Activated CD8-positive, alpha-beta memory T cell treated with anti-CD3 and anti-CD28 coated beads for 24 hours (primary cell): Measurements from ENCODE around the gene ROBO4.

Experiments
- DNase-seq: peaks from one replicate; pipeline ENCODE4 v3.0.0-alpha.2; 2020

Gene ROBO4

DNA sequence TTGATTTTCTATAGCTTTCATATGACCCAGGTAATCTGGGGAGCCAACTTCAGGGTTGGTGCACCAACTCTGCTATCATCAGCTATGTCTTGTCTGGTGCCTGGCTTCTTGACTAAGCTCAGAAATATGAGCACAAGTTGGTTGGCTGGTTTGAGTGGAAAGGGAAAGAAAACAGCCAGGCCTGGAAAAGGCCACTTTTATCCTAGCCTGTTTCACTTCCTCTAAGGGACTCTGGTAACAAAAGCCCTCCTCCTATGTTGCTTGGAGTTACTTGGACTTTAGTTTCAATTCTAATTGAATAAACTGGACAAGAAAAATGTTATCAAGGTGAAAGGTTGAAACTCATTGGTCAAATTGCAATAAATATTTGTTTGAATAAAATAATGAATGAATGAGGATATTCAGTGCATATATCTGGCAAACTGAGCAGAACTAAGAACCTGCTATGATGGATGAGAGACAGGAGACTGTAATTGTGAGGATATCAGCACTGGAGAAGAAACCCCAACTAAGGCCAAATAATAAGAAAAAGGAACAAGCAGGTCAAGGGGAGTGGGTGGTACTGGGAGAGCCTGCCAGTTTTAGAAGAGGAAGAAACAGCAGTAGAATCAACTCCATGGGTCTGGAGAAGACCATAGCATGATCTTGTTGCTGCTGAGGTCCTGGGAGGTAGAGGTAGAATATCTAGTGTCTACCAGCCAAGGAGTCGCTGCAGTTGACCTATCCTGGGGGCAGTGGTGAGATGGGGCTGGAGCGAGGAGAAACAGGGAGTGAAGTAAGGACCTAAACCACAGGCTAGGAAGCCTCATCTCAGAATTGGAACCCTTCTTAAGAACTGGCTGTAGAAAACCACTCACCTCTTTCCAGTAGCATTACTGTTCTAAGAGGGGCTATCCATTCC, 8.2 kb downstream of the ROBO4 start:
- no peak for DNase-seq

DNA sequence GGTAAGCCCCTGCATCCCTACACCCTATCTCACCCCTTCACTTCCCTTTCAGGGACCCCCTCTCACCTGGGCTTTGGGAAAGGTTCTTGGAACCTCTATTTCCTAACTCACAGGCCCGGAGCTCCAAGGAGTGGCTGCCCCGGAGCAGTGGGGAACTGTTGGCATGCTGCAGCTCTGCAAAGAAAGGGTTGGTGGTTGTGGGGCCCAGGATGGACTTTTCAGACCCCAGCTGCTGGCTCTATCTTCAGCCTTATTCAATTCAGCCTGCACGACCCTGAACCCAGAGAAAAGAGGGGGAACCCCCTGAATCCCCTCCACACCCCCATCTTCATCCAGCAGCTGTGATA, 10.0 kb downstream of the ROBO4 start:
- no peak for DNase-seq

DNA sequence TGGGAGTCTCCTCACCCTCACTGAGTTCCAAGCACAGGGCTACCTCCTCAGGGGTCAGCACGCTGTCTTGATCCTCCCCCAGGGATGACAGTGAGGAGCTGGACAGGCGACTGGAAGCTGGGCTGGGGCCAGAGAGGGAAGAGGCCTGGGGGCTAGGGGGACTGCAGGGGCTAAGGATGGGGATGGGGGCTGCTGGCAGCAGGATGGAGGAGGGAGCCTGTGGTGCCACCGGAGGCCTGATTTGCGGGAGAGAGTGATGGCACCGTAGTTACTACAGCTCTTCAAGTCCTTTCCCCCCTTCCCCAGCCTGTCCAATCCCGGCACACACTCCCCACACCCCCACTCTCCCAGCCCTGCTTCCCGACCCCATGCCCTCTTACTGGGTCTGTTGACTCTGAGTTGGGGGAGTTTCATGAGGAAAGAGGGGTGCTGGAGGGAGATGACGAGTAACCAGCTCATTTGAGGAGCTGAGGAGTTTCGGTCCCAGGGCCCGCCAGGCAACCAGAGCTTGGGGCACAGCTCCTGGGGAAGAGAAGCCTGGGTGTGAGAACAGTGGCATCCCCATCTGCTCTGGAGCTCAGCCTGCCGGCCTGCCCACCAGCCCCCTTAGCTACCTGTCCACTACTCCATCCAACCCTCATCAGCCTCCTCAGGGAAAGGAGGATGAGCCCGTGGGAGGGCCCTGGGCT, 10.5 kb downstream of the ROBO4 start:
- DNase-seq: peak; percentile 49

DNA sequence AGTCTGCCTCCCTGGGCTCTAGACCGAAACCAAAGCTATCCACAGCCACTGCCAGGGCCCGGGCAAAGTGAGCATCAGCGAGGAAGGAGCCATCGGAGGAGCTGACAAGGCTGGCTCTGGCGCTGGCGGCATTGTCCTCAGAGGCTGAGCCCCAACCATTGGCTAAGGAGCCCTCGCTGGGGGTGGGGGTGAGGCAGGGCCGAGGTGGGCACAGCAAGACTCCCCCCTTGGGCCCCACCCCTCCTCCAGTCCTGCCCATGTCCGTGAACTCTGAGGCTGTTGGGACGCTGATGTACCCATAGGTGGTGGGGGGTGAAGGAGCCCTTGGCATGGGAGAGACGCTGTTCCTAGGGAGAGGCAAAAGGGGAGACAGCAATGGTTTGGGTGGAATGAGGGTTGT, 11.2 kb downstream of the ROBO4 start:
- peak; percentile 24 for DNase-seq

GRCh38 chr11:124884869-124885479, 12.7 kb downstream of the ROBO4 start:
- no peak for DNase-seq

DNA sequence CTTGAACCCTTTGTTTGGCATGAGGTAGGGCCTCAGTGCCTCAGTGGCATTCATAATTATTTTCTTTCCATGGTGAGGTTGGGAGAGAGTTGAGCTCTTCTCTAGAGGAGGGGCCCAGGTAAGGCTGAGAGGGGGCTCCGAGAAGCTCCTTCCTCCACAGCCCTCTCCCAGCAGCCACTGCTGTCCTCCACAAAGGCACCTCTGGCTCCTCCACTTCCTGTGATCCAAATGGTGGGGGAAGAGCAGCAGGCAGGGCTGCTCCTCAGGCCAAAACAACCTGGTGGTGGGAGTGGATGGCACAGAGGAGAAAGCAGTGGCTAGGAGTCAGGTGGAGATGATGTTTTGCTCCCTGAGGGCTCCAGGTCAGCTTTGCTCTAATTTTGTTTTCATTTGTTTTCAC, 13.3 kb downstream of the ROBO4 start:
- no peak for DNase-seq

GRCh38 chr11:124882339-124883071, 15.2 kb downstream of the ROBO4 start:
- DNase-seq: no peak

GRCh38 chr11:124880958-124881357, 16.7 kb downstream of the ROBO4 start:
- peak; percentile 28 for DNase-seq

- DNase-seq: peak; percentile 50
Observed at GRCh38 chr11:124880290-124880611, 17.4 kb downstream of the ROBO4 start.

DNA sequence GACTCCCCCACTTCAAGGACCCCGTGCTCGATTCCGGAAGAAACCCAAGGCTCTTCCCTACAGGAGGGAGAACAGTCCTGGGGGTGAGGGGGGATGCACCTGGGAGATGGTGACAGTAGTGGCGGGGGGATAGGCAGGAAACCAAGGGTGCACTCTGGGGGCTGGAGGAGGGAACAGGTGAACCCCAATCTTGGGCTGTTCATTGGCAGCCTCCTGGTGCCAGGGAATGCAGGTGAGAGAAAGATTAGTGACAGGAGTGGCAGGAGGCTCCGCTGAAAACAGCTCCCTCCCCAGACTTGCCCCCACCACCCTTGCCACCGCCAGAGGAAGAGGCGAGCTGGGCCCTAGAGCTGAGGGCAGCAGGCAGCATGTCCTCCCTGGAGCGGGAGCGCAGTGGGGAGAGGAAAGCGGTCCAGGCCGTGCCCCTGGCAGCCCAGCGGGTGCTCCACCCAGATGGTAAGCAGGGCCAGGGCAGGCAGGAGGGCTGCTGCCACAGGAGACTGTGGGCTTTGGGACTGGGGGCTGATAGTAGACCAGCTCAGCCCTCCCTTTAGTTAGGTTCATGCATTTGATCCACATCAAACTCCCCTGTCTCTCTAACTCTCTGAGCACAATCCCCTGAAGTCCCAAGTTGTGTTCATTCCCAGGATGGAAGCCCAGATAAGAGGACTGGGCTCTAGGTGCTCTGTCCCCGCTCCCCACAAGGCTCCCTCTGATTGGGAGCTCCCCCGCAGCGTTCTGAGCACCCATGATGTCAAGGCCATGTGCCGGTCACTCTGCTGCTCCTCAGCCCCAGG, 18.0 kb downstream of the ROBO4 start:
- no peak for DNase-seq

DNA sequence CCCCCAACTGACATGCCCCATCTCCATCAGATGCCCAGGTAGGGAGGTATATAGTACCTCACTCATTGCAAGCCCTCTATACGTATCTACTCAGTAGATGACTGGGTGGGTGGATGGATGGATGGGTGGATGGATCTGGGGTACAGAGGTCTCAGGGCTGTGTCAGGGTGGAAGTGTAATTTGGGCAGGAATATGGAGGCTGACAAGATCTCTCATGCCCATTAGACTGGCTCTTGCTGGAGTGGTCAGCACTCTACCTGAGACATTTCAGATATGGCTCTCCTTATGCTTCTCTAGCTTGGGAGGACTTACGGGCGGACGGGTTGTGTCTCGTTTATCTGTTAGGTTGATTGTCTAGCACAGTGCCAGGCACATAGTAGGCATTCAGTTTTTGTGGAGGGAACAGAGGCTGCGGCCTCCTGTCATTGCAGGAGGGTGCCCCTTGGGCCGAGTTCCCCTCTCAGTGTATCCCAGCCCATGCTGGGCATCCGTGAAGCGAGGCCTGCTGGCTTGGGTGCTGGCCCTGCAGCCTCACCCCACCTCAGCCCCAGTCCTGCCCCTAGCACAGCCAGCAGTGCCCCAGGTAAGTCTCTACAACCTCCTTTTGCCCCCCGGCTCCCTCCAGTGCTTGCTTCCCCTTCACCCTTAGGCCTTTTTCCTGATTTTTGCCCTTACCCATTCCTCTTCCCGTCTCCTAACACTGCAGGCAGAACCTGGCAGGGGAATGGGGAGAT, 18.7 kb downstream of the ROBO4 start:
- no peak for DNase-seq

DNA sequence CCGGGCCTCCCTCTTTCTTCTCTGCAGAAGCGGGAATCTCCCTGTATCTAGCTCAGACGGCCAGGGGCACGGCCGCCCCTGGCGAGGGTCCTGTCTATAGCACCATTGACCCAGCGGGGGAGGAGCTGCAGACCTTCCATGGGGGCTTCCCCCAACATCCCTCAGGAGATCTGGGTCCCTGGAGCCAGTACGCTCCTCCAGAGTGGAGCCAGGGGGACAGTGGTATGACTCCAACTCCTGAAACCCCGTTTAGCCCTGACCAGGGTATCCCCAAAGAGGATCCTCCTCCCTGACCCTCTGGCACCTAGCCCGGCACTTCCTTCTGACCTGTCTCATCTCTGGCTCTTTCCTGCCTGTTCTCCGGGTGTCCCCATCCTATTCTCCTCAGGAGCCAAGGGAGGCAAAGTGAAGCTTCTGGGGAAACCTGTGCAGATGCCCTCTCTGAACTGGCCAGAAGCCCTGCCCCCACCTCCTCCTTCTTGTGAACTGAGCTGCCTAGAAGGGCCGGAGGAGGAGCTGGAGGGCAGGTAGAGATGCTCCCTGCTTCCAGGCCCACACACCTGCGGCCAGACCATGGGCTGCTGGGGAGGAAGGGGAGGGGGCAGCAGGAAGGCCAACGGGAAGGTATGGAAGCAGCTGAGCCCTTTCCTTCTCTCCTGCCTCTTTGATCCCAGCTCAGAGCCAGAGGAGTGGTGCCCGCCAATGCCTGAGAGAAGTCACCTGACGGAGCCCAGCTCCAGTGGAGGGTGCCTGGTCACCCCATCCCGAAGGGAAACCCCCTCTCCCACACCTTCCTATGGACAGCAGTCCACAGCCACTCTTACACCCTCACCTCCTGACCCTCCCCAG, 19.5 kb downstream of the ROBO4 start:
- no peak for DNase-seq

GRCh38 chr11:124877631-124877909, 20.1 kb downstream of the ROBO4 start:
- no peak for DNase-seq

DNA sequence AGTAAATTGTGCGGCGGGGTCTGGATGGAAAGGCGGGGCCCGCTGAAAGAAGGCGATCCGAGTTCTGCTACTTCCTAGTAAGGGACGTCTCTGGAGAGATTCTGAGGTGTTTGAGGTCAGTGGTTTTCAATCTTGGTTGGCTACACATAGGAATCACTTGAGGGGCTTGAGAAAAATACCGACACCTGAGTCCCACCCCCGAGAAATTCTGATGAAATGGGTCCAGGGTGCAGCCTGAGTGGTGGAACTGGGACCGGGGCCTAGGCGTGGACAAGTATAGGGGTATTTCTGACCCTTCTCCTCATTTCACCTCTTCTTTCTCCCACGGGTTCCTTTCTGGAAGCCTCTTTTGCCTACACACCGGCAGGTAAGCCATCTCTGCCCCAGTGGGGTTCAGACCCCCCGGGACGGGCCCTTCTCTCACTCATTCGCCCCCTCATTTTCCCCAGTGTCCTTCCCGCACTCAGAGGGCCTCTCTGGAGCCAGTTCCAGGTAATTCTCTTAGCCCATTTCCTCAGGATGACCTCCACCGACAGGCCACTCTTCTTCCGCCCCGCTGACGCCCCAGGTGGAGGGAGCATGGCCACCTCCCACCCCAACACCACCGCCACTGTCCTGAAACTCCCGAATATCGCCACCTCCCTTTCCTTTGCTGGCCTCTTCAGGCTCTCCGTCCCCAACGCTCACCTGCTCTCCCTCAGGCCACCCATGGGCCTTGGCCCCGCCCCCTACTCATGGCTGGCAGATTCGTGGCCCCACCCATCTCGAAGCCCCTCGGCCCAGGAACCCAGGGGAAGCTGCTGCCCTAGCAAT, 20.6 kb downstream of the ROBO4 start:
- no peak for DNase-seq

- DNase-seq: peak; percentile 93
Observed at GRCh38 chr11:124875943-124876817, 21.5 kb downstream of the ROBO4 start.

DNA sequence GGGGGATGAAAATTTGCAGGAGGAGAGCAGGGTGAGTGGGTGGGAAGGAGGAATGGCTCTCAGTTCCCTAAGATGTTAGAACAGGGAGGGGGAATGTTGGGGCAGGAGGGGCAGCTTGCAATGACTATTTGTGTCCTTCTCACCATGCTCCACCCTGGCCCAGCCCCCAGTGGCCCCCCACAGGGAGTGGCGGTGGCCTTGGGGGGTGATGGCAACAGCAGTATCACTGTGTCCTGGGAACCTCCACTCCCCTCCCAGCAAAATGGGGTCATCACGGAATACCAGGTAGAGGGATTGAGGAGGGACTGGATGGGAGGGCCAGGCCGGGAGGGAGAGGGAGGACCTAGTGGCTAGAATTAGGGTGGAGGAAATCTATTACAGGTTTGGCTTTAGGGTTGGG, 22.3 kb downstream of the ROBO4 start:
- DNase-seq: no peak

- no peak for DNase-seq
Observed at GRCh38 chr11:124874571-124875255, 23.0 kb downstream of the ROBO4 start.

DNA sequence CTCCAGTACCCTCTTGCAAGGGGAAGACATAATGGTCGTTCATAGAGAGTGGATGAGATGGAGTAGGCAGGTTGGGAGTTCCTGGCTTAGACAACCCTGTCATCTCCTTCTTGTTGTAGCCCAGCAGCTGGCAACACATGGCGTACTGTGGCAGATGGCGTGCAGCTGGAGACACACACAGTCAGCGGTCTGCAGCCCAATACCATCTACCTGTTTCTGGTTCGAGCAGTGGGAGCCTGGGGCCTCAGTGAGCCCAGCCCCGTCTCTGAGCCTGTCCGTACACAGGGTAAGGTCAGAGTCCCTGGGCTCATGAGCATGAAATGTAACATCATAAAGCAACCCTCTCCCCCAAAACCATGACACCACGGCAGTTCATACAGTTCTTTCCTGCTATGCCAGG, 23.7 kb downstream of the ROBO4 start:
- DNase-seq: no peak

GRCh38 chr11:124872741-124873140, 24.9 kb downstream of the ROBO4 start:
- no peak for DNase-seq
